Measurements from ENCODE around the gene ZNF541.

DNA sequence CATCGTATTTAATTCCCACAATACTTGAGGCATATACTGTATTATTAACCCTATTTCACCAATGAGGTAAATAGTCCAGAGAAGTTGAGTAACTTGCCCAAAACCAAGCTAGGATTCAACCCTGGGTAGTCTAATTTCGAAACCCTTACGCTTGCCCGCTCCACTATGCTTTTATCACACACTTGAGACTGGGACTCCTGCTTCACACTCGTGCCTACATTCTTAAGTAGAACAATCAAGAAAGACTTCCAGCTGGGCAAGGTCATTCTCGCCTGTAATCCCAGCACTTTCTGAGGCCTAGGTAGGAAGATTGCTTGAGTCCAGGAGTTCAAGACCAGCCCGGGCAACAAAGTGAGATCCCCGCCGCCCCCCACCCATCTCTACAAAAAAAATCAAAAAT is 3.6 kb downstream of the ZNF541 start:
- no peak for TF ChIP-seq CTCF (conservative IDR thresholded peaks at IDR 0.05; ENCODE audit: low read depth in 2 of 2)
- TF ChIP-seq POLR2AphosphoS5 (IDR thresholded peaks at IDR 0.05; ENCODE audit: low read depth): no peak
- no peak for TF ChIP-seq EZH2phosphoT487 (IDR thresholded peaks at IDR 0.05; ENCODE audit: unreplicated experiment)
- no peak for TF ChIP-seq EZH2 (IDR thresholded peaks at IDR 0.05; ENCODE audit: low read depth, unreplicated experiment)
- TF ChIP-seq, protein P1, sequence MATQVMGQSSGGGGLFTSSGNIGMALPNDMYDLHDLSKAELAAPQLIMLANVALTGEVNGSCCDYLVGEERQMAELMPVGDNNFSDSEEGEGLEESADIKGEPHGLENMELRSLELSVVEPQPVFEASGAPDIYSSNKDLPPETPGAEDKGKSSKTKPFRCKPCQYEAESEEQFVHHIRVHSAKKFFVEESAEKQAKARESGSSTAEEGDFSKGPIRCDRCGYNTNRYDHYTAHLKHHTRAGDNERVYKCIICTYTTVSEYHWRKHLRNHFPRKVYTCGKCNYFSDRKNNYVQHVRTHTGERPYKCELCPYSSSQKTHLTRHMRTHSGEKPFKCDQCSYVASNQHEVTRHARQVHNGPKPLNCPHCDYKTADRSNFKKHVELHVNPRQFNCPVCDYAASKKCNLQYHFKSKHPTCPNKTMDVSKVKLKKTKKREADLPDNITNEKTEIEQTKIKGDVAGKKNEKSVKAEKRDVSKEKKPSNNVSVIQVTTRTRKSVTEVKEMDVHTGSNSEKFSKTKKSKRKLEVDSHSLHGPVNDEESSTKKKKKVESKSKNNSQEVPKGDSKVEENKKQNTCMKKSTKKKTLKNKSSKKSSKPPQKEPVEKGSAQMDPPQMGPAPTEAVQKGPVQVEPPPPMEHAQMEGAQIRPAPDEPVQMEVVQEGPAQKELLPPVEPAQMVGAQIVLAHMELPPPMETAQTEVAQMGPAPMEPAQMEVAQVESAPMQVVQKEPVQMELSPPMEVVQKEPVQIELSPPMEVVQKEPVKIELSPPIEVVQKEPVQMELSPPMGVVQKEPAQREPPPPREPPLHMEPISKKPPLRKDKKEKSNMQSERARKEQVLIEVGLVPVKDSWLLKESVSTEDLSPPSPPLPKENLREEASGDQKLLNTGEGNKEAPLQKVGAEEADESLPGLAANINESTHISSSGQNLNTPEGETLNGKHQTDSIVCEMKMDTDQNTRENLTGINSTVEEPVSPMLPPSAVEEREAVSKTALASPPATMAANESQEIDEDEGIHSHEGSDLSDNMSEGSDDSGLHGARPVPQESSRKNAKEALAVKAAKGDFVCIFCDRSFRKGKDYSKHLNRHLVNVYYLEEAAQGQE (IDR thresholded peaks at IDR 0.05; ENCODE audit: unreplicated experiment): no peak

Measured in GM23338 (cell line).